Measurements from ENCODE around the gene SUCLG1. TPM values are rescaled to one million over a fixed set of nuclear protein-coding genes. Genes with fewer than 3 reads are reported as not detected.

SUCLG1 gene
- polyA plus RNA-seq, 1 of the 3 experiments (the other 2 are of a cell fraction), result 32.7 TPM

- no peak for TF ChIP-seq TCF12 (IDR thresholded peaks at IDR 0.05)
- no peak for TF ChIP-seq FOSL2 (IDR thresholded peaks at IDR 0.05; ENCODE audit: borderline replicate concordance, low read depth)
- TF ChIP-seq NFIC (IDR thresholded peaks at IDR 0.05; ENCODE audit: borderline replicate concordance), result no peak
- TF ChIP-seq POLR2AphosphoS5 (IDR thresholded peaks at IDR 0.05; ENCODE audit: low read depth, low read length), result no peak
- POLR2A ChIA-PET, result no interaction called here
Measured at GRCh38 chr2:84375020-84375419, 84.1 kb downstream of the SUCLG1 start.

GRCh38 chr2:84373866-84374265 lies 85.2 kb downstream of the SUCLG1 start:
- no peaks in the 10 kb centered on the region for H3F3A ChIP-seq (replicated peaks; ENCODE audit: insufficient read depth)
- H3K36me3 ChIP-seq (replicated peaks in 1 of 2; ENCODE audit: control insufficient read depth in 1 of 2, insufficient read depth in 2 of 2, low read length in 1 of 2), result no peaks in the 10 kb centered on the region
- no peaks in the 10 kb centered on the region for H4K20me1 ChIP-seq (ENCODE audit: insufficient read depth)
- no peak overlapping the region for H3K27ac ChIP-seq (ENCODE audit: low read depth in 2 of 2, low read length in 1 of 2)
- H3K79me2 ChIP-seq (ENCODE audit: insufficient read depth), result no peaks in the 10 kb centered on the region
- no peak overlapping the region for H3K4me3 ChIP-seq (ENCODE audit: low read depth in 2 of 2, low read length in 1 of 2)
- 32% methylated on average over 5 of the region's 5 CpGs for WGBS (ENCODE audit: low lambda C conversion rate)
- H2AFZ ChIP-seq (ENCODE audit: low read depth), result no peak overlapping the region
- DNase-seq, result no peak
- TF ChIP-seq CHD2 (IDR thresholded peaks at IDR 0.05; ENCODE audit: low read length, partially characterized antibody) (no peak), POLR2AphosphoS5 (IDR thresholded peaks at IDR 0.05; ENCODE audit: low read depth, low read length) (no peak), EZH2phosphoT487 (IDR thresholded peaks at IDR 0.05; ENCODE audit: borderline replicate concordance, low read depth) (no peak), GABPA (IDR thresholded peaks at IDR 0.05; ENCODE audit: low read depth) (no peak), FOXM1 (IDR thresholded peaks at IDR 0.05; ENCODE audit: low read depth) (no peak), RCOR1 (IDR thresholded peaks at IDR 0.05; ENCODE audit: low read length) (no peak), MEF2A (IDR thresholded peaks at IDR 0.05; ENCODE audit: borderline replicate concordance, low read depth) (no peak), NRF1 (IDR thresholded peaks at IDR 0.05; ENCODE audit: low read depth, low read length) (no peak), SIN3A (IDR thresholded peaks at IDR 0.05; ENCODE audit: borderline replicate concordance, low read depth, low read length) (no peak), FOXJ3 (CRISPR knock-in tag; IDR thresholded peaks at IDR 0.05) (no peak)
- TF ChIP-seq, protein P1, sequence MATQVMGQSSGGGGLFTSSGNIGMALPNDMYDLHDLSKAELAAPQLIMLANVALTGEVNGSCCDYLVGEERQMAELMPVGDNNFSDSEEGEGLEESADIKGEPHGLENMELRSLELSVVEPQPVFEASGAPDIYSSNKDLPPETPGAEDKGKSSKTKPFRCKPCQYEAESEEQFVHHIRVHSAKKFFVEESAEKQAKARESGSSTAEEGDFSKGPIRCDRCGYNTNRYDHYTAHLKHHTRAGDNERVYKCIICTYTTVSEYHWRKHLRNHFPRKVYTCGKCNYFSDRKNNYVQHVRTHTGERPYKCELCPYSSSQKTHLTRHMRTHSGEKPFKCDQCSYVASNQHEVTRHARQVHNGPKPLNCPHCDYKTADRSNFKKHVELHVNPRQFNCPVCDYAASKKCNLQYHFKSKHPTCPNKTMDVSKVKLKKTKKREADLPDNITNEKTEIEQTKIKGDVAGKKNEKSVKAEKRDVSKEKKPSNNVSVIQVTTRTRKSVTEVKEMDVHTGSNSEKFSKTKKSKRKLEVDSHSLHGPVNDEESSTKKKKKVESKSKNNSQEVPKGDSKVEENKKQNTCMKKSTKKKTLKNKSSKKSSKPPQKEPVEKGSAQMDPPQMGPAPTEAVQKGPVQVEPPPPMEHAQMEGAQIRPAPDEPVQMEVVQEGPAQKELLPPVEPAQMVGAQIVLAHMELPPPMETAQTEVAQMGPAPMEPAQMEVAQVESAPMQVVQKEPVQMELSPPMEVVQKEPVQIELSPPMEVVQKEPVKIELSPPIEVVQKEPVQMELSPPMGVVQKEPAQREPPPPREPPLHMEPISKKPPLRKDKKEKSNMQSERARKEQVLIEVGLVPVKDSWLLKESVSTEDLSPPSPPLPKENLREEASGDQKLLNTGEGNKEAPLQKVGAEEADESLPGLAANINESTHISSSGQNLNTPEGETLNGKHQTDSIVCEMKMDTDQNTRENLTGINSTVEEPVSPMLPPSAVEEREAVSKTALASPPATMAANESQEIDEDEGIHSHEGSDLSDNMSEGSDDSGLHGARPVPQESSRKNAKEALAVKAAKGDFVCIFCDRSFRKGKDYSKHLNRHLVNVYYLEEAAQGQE (IDR thresholded peaks at IDR 0.05; ENCODE audit: low read depth, low read length), result no peak
- TF ChIP-seq, protein P2, sequence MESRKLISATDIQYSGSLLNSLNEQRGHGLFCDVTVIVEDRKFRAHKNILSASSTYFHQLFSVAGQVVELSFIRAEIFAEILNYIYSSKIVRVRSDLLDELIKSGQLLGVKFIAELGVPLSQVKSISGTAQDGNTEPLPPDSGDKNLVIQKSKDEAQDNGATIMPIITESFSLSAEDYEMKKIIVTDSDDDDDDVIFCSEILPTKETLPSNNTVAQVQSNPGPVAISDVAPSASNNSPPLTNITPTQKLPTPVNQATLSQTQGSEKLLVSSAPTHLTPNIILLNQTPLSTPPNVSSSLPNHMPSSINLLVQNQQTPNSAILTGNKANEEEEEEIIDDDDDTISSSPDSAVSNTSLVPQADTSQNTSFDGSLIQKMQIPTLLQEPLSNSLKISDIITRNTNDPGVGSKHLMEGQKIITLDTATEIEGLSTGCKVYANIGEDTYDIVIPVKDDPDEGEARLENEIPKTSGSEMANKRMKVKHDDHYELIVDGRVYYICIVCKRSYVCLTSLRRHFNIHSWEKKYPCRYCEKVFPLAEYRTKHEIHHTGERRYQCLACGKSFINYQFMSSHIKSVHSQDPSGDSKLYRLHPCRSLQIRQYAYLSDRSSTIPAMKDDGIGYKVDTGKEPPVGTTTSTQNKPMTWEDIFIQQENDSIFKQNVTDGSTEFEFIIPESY (IDR thresholded peaks at IDR 0.05; ENCODE audit: borderline replicate concordance, low read depth), result no peak
- TF ChIP-seq, protein P3, sequence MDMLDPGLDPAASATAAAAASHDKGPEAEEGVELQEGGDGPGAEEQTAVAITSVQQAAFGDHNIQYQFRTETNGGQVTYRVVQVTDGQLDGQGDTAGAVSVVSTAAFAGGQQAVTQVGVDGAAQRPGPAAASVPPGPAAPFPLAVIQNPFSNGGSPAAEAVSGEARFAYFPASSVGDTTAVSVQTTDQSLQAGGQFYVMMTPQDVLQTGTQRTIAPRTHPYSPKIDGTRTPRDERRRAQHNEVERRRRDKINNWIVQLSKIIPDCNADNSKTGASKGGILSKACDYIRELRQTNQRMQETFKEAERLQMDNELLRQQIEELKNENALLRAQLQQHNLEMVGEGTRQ (IDR thresholded peaks at IDR 0.05; ENCODE audit: borderline replicate concordance, low read depth, low read length), result no peak
- H3K9ac ChIP-seq, result no peak overlapping the region
- no peak overlapping the region for H3K4me2 ChIP-seq
- no peaks in the 10 kb centered on the region for H3K9me2 ChIP-seq
- no peaks in the 10 kb centered on the region for H3K27me3 ChIP-seq (ENCODE audit: insufficient read depth)
- H3K4me1 ChIP-seq (ENCODE audit: control insufficient read depth in 1 of 2, insufficient read depth in 2 of 2, low read depth in 1 of 2, low read length in 1 of 2), result no peaks in the 10 kb centered on the region
- H3K9me3 ChIP-seq, result no peaks in the 10 kb centered on the region
- ChIA-PET CTCF (interaction anchor here (0.7 kb wide), 1 partner anchor 16 kb away, joined by 3 read pairs; no protein-coding TSS in a partner anchor), POLR2A (no interaction called here)

More at GRCh38 chr2:84375020-84375419, 84.1 kb downstream of the SUCLG1 start:
- Histone ChIP-seq H3K9me3 (no peaks in the 10 kb centered on the region), H3F3A (replicated peaks; ENCODE audit: insufficient read depth) (no peaks in the 10 kb centered on the region), H4K20me1 (ENCODE audit: insufficient read depth) (no peaks in the 10 kb centered on the region), H3K79me2 (ENCODE audit: insufficient read depth) (no peaks in the 10 kb centered on the region), H3K27me3 (ENCODE audit: insufficient read depth) (no peaks in the 10 kb centered on the region), H2AFZ (ENCODE audit: low read depth) (no peak overlapping the region), H3K36me3 (replicated peaks in 1 of 2; ENCODE audit: control insufficient read depth in 1 of 2, insufficient read depth in 2 of 2, low read length in 1 of 2) (no peaks in the 10 kb centered on the region), H3K9ac (no peak overlapping the region), H3K4me2 (no peak overlapping the region), H3K9me2 (no peaks in the 10 kb centered on the region), H3K4me1 (ENCODE audit: control insufficient read depth in 1 of 2, insufficient read depth in 2 of 2, low read depth in 1 of 2, low read length in 1 of 2) (no peaks in the 10 kb centered on the region), H3K4me3 (ENCODE audit: low read depth in 2 of 2, low read length in 1 of 2) (no peak overlapping the region), H3K27ac (ENCODE audit: low read depth in 2 of 2, low read length in 1 of 2) (no peak overlapping the region)
- 42% methylated on average over 3 of the region's 3 CpGs for WGBS (ENCODE audit: low lambda C conversion rate)
- no peak for DNase-seq
- CTCF ChIA-PET, result interaction anchor here (1.1 kb wide), 1 partner anchor 60 kb away, joined by 3 read pairs; no protein-coding TSS in a partner anchor

All from SK-N-SH (cell line).